PC-9 (cell line): ENCODE measurements around the gene IFI27L1. TPM values are rescaled to one million over a fixed set of nuclear protein-coding genes. Genes with fewer than 3 reads are reported as not detected.

Experiments used
- BruUV-seq: library from RNA; stranded (reverse); fragments of 400-500 nt; replicated peaks from 2 replicates; lab custom pipeline; 2021; lab: Mats Ljungman, UMichigan
- CTCF ChIA-PET: fragments of 300-600 bp; sonication (Branson Sonifier 250); formaldehyde crosslinking; loops from one replicate; lab custom pipeline; 2022; ENCODE audit warnings: antibody characterized with exemption; lab: Charles Lee
- POLR2A ChIA-PET: fragments of 300-600 bp; sonication (Branson Sonifier 250); formaldehyde crosslinking; loops from one replicate; lab custom pipeline; 2022; ENCODE audit warnings: antibody characterized with exemption; ENCODE audit not compliant: unreplicated experiment; lab: Charles Lee
- DNase-seq, 2 experiments: peaks; one replicate each; pipeline versions ENCODE4 v3.0.0 to v3.0.0-alpha.2; 2015 to 2022; ENCODE audit warnings: mixed read lengths in 1 of 2
- H2AFZ ChIP-seq: fragments of 200-600 bp; sonication (generic); 2 replicates; pipeline ENCODE4 v1.8.1; 2017; ENCODE audit warnings: antibody characterized with exemption
- H3F3A ChIP-seq: fragments of 200-600 bp; sonication (generic); 2 replicates; pipeline ENCODE4 v1.8.1; 2017; ENCODE audit warnings: antibody characterized with exemption, mild to moderate bottlenecking, low read depth; ENCODE audit not compliant: insufficient read depth
- H3K27ac ChIP-seq: fragments of 200-600 bp; sonication (generic); 2 replicates; pipeline ENCODE4 v1.6.1; 2016; ENCODE audit warnings: mixed run types
- H3K27me3 ChIP-seq: fragments of 200-600 bp; sonication (generic); 2 replicates; pipeline ENCODE4 v1.6.1; 2016; ENCODE audit warnings: low read depth, mixed run types; ENCODE audit not compliant: insufficient read depth
- H3K36me3 ChIP-seq: fragments of 200-600 bp; sonication (generic); 2 replicates; pipeline ENCODE4 v1.6.1; 2016; ENCODE audit warnings: low read depth, mixed run types
- H3K4me1 ChIP-seq: fragments of 200-600 bp; sonication (generic); replicated peaks from 2 replicates; pipeline ENCODE4 v1.6.1; 2016; ENCODE audit warnings: mixed run types; ENCODE audit not compliant: insufficient read depth
- H3K4me2 ChIP-seq: fragments of 200-600 bp; sonication (generic); 2 replicates; pipeline ENCODE4 v1.6.1; 2017; ENCODE audit warnings: mixed run types
- H3K4me3 ChIP-seq: fragments of 200-600 bp; sonication (generic); 2 replicates; pipeline ENCODE4 v1.6.1; 2016; ENCODE audit warnings: mixed run types
- H3K79me2 ChIP-seq: fragments of 200-600 bp; sonication (generic); 2 replicates; pipeline ENCODE4 v1.6.1; 2017; ENCODE audit warnings: low read depth, mixed run types
- H3K9me2 ChIP-seq: fragments of 200-600 bp; sonication (generic); 2 replicates; pipeline ENCODE4 v1.8.1; 2017; ENCODE audit warnings: mild to moderate bottlenecking; ENCODE audit not compliant: insufficient read depth
- H3K9me3 ChIP-seq: fragments of 200-600 bp; sonication (generic); 2 replicates; pipeline ENCODE4 v1.8.1; 2016; ENCODE audit warnings: low read depth; ENCODE audit not compliant: insufficient read depth
- H4K20me1 ChIP-seq: fragments of 200-600 bp; sonication (generic); 2 replicates; pipeline ENCODE4 v1.8.1; 2017; ENCODE audit not compliant: insufficient read depth
- CTCF ChIP-seq: fragments of 200-600 bp; sonication (generic); conservative IDR thresholded peaks from 2 replicates; pipeline ENCODE4 v1.6.1; 2017; ENCODE audit warnings: mixed run types, antibody characterized with exemption, mild to moderate bottlenecking, moderate library complexity
- EZH2 ChIP-seq: fragments of 200-600 bp; sonication (generic); IDR thresholded peaks from 2 replicates; pipeline ENCODE4 v1.8.0; 2017; ENCODE audit warnings: antibody characterized with exemption, low read depth
- intact Hi-C: fragments of 100-400 bp; cut with micrococcal nuclease; formaldehyde crosslinking; loops from one replicate; pipeline ENCODE4 v1.10.0; 2022; ENCODE audit not compliant: unreplicated experiment
- total RNA-seq: library from RNA; stranded (reverse); gene quantifications from 2 replicates; pipeline ENCODE4 v1.2.3, GENCODE V29; 2021

The IFI27L1 gene
- total RNA-seq, 1 experiment from 2014 or later, result 9.7 TPM

- no peaks in the 10 kb centered on the region for H3K9me2 ChIP-seq
- no peaks in the 10 kb centered on the region for H3K36me3 ChIP-seq
- H3F3A ChIP-seq, result no peaks in the 10 kb centered on the region
- no peaks in the 10 kb centered on the region for H3K27me3 ChIP-seq
- no TSS peak for BruUV-seq
- H3K4me2 ChIP-seq, result no peak overlapping the region
- H3K4me3 ChIP-seq, result no peak overlapping the region
- no peaks in the 10 kb centered on the region for H3K79me2 ChIP-seq
- no peak overlapping the region for H3K27ac ChIP-seq
- no peak for DNase-seq
- intact Hi-C loops, result no loop called here
- ChIA-PET POLR2A (no interaction called here), CTCF (interaction anchor here (0.6 kb wide), 1 partner anchor 39 kb away, joined by 3 read pairs; no protein-coding TSS in a partner anchor)
- no peaks in the 10 kb centered on the region for H3K4me1 ChIP-seq
- no peaks in the 10 kb centered on the region for H4K20me1 ChIP-seq
- TF ChIP-seq EZH2 (no peak), CTCF (no peak)
- H2AFZ ChIP-seq, result no peak overlapping the region
- no peaks in the 10 kb centered on the region for H3K9me3 ChIP-seq
These were observed 12.3 kb downstream of the IFI27L1 start for GRCh38 chr14:94093418-94093817.

- H3K79me2 ChIP-seq, result no peaks in the 10 kb centered on the region
- TF ChIP-seq CTCF, result no peak
- CTCF ChIA-PET, result no interaction called here
These were observed 16.0 kb downstream of the IFI27L1 start for GRCh38 chr14:94097091-94097490.

GRCh38 chr14:94098326-94098992 is 17.3 kb downstream of the IFI27L1 start:
- Histone ChIP-seq H3K9me2 (no peaks in the 10 kb centered on the region), H3K36me3 (no peaks in the 10 kb centered on the region), H3K4me2 (no peak overlapping the region), H3K27me3 (no peaks in the 10 kb centered on the region), H3K79me2 (no peaks in the 10 kb centered on the region), H3K4me3 (no peak overlapping the region), H3K4me1 (no peaks in the 10 kb centered on the region), H4K20me1 (no peaks in the 10 kb centered on the region), H3F3A (no peaks in the 10 kb centered on the region), H3K27ac (no peak overlapping the region), H3K9me3 (no peaks in the 10 kb centered on the region), H2AFZ (no peak overlapping the region)
- BruUV-seq, result no TSS peak
- TF ChIP-seq CTCF, result no peak
- TF ChIP-seq EZH2, result no peak
- ChIA-PET CTCF (no interaction called here), POLR2A (no interaction called here)
- intact Hi-C loops, result no loop called here
- no peak for DNase-seq

More at GRCh38 chr14:94097091-94097490, 16.0 kb downstream of the IFI27L1 start:
- no peaks in the 10 kb centered on the region for H3K36me3 ChIP-seq
- BruUV-seq, result no TSS peak
- no peaks in the 10 kb centered on the region for H3K9me2 ChIP-seq
- POLR2A ChIA-PET, result no interaction called here
- no peaks in the 10 kb centered on the region for H3K9me3 ChIP-seq
- no peak overlapping the region for H3K27ac ChIP-seq
- H2AFZ ChIP-seq, result no peak overlapping the region
- no peaks in the 10 kb centered on the region for H3F3A ChIP-seq
- no peaks in the 10 kb centered on the region for H3K4me1 ChIP-seq
- no peak for DNase-seq
- H3K4me3 ChIP-seq, result no peak overlapping the region
- intact Hi-C loops, result no loop called here
- H3K27me3 ChIP-seq, result no peaks in the 10 kb centered on the region
- H4K20me1 ChIP-seq, result no peaks in the 10 kb centered on the region
- no peak overlapping the region for H3K4me2 ChIP-seq
